Neural progenitor cell (in vitro differentiated cells): ENCODE measurements around the gene RBM8A.

Source experiments
- EZH2 ChIP-seq: fragments of 200-600 bp; sonication (generic); IDR thresholded peaks from 2 replicates; pipeline ENCODE4 v1.6.1; 2017; ENCODE audit warnings: antibody characterized with exemption, mild to moderate bottlenecking, moderate library complexity
- EZH2phosphoT487 ChIP-seq: fragments of 200-600 bp; sonication (generic); IDR thresholded peaks from 2 replicates; pipeline ENCODE4 v1.6.1; 2017; ENCODE audit warnings: antibody characterized with exemption
- TF ChIP-seq, protein P1 (sequence below): fragments of 200-600 bp; sonication (generic); IDR thresholded peaks from 2 replicates; pipeline ENCODE4 v1.5.1; 2017; ENCODE audit warnings: antibody characterized with exemption, mild to moderate bottlenecking

GRCh38 chr1:145965119-145965744, 37.9 kb upstream of the RBM8A start:
- TF ChIP-seq, protein P1, sequence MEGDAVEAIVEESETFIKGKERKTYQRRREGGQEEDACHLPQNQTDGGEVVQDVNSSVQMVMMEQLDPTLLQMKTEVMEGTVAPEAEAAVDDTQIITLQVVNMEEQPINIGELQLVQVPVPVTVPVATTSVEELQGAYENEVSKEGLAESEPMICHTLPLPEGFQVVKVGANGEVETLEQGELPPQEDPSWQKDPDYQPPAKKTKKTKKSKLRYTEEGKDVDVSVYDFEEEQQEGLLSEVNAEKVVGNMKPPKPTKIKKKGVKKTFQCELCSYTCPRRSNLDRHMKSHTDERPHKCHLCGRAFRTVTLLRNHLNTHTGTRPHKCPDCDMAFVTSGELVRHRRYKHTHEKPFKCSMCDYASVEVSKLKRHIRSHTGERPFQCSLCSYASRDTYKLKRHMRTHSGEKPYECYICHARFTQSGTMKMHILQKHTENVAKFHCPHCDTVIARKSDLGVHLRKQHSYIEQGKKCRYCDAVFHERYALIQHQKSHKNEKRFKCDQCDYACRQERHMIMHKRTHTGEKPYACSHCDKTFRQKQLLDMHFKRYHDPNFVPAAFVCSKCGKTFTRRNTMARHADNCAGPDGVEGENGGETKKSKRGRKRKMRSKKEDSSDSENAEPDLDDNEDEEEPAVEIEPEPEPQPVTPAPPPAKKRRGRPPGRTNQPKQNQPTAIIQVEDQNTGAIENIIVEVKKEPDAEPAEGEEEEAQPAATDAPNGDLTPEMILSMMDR, result no peak
- TF ChIP-seq EZH2, result no peak
- TF ChIP-seq EZH2phosphoT487, result no peak
